ENCODE data around the gene VAV2.
A peak's percentile ranks its signal among the peaks of the same experiment; 100 is the strongest.

The VAV2 gene

DNA sequence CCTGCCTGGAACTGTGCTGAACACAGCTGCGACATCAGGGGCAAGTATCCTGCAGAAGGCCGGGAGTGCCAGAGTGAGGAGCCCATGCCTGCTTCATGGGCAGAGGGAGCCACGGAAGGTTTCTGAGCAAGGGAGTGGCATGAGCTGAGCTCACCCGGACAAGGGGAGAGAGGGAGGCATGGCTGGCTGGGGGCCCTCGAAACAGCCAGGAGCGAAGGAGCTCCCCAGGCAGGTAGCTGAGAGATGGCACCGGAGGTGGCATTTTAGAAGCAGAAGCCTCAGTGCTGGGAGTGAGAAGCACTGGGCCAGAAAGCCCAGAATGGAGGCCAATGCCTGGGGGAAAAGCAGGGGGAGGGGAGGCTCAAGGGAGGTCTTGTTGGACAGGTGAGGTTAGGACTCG, 197.1 kb downstream of the VAV2 start:
- no peak for DNase-seq (ENCODE audit: low read depth)

DNA sequence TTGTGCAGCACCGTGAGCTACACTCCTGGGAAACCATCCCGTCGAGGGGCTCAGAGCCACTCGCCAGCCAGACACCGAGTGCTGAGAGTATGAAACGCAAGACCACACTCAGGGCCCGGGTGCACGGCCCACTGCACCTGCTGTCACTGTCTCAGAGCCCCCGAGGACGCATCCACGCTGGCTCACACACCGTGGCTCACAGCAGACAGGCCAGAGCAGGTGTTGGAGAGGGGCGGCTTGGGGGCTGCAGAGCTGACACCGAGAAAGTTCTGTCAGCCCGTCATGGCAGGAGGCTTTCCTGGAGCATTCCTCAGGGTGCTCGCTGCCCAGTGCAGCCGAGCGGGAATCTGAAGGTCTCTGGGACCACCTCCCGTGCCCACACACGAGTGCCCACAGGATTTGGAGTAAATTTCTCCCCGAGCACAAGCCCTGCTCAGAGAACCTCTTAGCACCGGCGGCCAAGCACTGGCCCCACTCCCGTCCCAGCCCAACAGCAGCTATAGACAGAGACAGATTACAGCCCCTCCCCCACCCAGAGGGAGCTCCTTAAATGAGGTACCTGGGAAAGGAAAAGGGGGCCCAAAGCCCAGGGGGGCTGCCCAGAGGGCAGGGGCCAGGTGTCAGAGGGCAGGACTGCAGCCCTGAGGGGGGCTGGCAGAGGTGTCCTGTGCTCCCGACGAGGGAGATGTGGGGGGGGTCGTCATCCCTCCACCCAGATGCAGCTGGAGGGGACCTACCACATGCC, 197.9 kb downstream of the VAV2 start:
- DNase-seq (ENCODE audit: low read depth) = no peak

DNA sequence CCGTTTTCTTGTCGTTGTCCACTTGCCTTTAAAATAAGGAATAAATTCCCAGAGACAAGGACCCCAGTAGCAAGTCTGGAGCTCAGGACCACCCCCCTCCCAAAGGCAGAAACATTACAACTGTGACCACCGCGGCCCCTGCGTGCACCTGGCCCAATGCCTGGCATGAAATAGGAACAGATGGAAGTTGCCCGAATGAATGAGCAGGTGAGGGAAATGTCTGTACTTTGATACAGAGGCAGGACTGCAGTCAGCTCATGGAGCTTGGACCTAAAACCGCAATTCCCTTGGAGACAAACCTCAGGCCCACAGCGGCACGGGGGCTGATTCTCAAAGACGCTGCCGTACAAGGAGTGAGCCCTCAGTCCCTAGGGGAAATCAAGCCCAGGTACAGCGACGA, 198.7 kb downstream of the VAV2 start:
- DNase-seq (ENCODE audit: low read depth) = no peak

DNA sequence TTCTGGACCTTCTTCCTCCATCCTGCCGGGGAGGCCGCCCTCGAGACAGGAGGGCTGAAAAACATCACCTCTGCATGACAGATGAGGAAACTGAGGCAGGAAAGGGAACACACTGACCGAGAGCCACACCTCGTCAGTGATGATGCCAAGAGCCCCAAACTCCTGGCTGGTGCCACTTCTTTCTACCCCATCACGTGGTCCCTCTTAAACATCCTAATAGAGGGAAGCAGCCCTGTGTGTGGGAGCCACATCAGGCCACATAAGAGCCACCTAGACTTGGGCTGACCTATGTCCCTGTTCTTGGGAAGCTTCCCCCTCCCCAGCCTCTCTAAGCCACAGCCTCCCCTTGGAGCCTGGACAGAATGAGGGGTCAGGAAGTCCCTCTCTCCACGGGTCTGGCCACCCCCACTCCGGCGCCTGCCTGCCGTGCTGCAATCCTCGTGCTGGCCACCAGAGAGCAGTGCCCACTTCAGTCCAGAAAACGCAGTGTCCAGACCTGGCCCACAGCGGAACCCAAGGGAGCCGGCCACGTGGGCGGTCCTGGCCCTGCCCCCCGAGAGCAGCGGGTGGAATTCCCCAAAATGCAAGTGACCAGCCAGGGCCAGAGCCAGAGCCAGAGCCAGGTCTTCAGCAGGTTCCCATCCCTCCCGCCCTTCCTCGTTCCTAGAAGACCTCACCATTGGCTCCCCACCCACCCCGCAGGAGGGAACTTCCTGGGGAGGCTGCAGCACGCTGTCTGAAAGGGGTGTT, 199.2 kb downstream of the VAV2 start:
- peak; percentile 11 for DNase-seq (ENCODE audit: low read depth)

DNA sequence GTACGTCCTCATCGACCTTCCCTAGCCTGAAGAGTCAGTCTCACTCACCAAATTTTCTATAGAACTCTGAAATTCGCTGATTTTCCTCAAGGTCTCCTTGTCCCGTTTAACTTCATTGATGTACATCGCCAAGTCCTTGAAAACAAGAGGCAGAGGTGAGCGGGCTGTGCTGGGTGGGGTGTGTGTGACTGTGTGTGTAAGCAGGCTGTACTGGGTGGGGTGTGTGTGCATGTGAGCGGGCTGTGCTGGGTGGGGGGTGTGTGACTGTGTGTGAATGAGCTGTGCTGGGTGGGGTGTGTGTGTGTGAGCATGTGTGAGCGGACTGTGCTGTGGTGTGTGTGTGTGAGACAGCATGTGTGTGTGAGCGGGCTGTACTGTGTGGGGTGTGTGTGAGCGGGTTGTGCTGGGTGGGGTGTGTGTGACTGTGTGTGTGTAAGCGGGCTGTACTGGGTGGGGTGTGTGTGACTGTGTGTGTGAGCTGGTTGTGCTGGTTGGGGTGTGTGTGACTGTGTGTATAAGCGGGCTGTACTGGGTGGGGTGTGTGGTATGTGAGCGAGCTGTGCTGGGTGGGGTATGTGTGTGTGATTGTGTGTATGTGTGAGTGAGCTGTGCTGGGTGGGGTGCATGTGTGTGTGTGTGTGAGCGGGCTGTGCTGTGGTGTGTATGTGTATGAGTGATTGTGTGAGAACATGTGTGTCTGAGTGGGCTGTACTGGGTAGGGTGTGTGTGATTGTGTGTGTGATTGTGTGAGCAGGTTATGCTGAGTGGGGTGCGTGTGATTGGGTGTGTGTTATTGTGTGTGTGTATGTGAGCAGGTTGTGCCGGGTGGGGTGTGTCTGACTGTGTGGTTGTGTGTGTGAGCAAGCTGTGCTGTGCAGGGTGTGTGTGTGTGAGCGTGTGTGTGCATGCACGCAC, 200.1 kb downstream of the VAV2 start:
- DNase-seq (ENCODE audit: low read depth) = no peak

DNA sequence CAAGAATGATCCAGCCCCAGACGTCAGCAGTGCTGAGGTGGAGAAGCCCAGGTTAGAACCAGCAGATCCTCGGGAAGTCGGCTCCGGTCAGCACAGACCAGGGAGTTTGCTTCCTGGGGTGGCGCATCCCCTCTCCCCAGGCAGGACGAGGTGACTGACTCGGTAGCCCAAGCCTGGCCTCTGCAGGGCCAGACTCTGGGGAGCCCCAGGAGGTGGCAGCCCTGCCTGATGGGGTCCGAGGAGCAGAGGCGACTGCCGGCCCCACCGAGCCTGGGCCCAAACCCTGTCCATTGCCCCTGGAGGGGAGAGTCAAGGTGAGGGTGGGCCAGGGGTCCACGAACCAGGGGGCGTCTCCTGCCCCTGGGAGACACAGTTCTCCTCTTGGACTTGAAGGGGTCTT, 201.1 kb downstream of the VAV2 start:
- DNase-seq (ENCODE audit: low read depth) = no peak

DNA sequence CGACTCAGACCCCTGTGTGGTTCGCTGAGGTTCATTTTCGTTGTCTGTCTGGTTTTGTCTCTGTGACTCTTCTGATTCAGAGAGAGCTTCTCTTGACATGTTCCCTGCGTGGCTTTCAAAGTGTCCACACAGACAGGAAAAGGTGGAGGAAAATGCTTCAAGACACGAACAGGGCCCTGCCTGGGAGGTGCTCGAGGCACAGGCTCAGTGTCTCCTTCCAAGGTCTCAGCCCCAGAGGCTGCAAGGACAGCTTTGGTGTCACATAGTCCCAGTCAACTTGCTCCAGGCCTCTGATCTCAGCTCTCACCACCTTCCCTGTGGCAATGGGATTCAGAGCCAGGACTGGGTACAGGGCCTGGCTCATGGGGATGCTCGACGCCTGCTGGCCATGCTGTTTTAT, 202.3 kb downstream of the VAV2 start:
- DNase-seq (ENCODE audit: low read depth) = no peak

DNA sequence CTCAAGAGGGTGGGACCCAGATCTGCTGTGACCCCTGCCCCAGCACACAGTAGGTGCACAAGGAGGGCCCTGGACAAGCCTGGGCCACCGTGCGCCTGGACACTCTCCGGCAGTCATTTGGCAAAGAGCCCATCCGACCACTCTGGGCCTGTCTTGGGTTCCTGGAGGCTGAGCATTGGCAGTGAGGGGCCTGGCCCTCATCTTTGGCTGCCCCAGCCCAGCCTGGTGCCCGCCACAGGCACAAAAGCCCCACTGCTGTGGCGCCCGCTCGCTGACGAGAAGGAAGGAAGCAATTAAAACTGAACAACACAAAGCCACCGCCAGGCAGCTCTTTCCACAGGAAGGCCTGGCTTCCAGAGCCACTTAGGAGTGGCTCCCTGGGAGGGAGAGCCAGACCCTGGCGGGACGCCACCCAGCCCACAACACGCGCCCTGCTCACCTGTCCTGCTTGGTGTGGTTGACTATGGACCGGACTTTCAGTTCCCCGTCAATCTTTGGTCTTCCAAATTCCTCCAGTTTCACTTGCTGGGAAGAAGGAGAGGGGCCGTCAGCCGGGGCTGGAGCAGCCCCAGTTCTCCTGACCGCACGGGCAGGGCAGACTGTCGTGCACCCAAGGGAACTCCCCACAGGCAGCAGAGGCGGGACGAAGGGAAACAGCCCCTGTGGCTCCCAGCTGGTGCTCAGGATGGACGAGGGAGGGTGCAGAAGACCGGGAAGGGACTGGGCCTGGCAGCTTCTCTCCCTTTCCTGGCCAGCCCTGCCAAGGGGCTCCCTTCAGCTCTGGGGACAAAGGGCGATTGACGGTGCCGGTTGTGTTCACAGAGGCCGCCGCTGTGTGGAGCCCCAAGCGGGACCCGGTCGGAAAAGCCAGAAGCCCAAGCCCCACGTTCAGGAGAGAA, 203.1 kb downstream of the VAV2 start:
- no peak for DNase-seq (ENCODE audit: low read depth)

DNA sequence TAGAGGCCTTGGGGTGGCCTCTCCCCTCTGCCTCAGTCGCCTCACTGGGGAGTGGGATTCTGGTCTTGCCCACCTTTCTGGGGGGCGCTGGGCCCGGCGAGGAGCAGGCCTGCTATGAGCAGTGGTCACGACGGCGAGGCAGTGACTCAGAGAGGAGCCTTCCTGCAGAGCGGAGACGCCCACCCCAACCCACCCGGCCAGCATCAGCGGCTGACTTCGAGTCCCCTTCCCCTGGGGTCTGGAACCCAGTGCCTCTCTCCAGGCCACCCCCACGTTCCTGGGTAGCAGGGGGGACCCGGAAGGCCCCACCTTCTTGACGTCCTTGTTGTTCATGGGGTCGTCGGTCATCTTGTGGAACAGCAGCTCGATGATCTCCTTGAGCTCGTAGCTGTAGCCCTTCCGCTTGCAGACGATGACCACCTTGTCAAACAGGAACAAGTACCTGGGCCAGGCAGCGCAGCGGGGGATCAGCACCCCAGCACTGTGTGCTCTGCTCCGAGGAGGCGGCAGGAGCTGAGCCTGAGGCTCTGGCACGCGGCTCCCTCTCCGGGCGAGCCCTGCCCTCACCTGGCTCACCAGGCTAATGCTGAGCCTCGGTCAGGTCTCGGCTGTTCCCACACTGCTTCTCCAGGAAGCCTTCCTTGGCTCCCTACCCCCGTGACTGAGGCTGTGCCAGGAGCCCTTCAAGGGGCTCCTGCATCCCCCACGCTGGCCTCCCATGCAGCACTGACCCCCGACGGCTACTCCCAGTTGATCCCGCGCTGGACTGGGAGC, 203.9 kb downstream of the VAV2 start:
- no peak for DNase-seq (ENCODE audit: low read depth)

DNA sequence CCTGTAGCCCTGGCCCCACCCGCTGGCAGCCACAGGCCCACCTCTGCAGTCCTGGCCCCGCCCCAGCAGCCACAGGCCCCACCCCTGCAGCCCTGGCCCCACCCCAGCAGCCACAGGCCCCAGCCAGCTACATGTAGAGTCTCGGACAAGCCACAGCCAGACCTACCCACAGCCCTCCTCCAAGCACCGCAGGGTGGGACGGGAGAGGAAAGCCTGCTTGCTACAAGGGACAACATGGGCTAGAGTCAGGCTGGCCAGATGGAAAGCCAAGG, 204.4 kb downstream of the VAV2 start:
- DNase-seq (ENCODE audit: low read depth) = no peak

DNA sequence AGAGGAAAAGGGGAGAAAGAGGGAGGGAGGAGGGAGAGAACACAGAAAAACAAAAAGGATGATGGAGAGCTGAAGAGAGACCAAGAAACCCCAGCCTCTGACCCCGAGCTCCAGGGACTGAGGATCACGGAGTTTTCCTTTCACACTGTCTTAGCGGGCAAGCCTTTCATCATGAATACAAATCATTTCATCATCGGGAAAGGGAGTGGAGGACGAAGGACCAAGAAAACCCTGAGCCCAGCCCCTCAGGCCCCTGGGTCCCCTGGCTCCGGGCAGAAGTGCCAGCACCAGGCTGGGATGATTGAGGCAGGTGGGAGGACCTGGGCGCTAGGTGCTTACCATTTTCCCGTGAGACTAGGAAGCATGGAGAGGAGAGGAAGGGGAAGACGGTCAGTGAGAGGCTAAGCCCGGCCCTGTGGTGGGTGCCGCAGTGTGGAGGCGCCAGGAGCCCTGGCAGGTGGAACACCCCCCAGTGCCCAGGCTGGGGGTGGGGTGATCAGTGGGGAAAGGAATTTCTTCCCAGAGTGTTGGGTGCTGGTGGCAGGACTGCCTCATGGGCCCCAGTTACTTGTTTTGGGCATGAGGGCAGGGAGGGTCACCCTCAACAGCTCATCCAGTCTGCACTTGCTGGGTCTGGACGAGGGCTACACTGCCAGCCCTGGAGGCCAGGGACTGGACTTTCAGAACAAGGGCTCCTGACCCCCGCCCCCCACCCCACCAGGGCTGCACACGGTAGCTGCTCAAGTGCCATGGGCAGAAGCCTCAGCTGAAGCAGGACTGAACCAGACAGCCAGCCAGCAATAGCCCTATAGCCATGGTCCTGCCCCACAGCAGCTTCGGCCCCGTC, 205.0 kb downstream of the VAV2 start:
- DNase-seq (ENCODE audit: low read depth) = no peak

DNA sequence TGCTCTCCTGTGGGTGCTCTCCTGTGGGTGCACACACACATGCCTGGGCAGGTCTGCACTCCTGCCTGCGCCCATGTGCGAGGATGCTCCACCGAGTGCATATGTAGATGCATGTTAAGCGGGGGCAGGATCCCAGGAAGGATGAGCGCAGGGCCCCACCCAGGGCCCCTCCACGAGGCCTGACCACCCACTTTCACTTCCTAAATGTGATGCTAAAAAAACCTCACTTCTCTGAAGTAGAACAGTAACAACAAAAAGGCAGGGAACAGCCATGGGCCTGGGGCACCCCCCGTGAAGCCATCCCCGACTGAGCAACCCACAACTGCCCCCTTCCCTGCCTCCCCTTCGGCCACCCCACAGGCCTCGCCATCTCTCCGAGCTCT, 205.8 kb downstream of the VAV2 start:
- no peak for DNase-seq (ENCODE audit: low read depth)

DNA sequence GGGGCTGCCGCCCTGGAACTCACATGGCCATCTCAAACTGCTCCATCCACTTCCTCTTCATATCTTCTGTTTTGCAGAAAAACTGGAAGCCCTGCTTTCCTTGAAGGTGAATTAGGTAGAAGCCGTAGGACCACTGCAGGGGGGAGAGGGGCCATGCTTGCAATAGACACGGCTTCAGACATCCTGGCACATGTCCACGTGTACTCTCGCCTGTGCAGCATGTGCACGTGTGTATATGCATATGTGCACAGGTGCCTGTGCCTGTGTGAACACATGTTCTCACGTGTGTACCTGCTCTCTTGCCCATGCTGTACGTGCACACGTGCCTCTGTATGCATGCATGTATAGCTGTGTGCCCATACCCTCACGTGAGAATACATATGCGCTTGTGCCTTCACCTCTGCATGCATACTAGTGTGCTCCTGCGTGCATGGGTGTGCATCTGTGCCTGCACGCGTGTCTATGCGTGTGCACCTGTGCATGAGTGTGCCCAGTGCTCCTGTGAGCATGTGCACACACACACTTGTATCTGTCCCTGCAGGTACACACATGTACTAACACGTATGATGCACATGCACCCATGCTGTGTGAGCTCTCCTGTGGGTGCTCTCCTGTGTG, 206.3 kb downstream of the VAV2 start:
- DNase-seq (ENCODE audit: low read depth) = no peak

DNA sequence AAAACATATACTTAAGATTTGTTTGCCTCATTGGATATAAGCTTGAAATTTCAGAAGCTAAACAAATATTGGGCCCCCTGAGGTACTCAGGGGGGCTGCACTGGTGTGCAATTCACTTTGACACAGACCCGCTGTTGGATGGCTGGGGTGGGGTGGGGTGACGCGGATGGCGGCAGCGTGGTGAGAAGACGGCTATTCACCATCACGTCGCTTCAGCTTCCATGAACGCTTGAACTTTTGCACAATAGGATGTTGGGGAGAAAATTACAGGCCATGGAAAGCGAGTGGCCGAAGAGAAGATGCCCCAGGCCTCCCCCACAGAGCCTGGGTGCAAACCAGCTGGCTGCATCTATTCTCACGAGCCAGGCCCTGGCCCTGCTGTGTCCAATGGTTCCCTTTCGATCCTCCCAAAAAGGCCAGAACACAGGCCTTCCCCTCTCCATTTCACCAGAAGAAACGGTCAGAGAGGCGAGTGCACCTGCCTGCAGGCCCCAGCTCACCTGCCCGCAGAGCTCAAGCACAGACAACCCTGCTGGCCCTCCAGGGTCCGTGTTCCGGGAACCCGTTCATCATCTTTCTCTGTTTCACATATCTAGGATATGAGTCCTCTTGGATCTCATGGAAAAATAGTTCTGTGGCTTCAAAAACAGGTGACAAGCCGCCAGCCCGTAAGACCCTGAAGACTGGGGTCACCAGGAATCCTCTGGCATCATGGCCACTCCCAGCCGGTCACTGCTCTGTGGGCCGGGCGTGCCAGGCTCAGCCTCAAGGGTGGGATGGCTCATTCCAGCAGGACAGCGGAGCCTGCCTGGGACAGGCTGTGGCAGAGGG, 207.2 kb downstream of the VAV2 start:
- no peak for DNase-seq (ENCODE audit: low read depth)

DNA sequence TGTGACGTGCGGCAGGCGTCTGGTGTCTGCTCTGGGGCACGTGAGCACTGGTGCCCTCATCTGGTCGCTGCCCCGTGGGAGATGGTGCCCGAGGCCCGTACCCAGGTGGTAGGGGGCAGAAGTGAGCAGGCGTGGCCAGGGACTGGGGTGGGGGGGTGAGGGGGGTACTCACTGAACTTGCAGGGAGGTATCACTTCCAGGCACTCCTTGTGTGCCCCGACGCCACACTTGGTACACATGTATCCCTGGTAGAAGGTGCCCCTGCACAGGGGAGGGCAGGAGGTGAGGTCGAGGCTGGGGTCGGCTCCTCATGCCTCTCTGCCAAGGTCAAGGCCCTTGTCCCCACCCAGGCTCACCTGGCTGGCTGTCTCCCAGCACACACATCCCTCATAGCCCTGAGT, 208.8 kb downstream of the VAV2 start:
- no peak for DNase-seq (ENCODE audit: low read depth)

DNA sequence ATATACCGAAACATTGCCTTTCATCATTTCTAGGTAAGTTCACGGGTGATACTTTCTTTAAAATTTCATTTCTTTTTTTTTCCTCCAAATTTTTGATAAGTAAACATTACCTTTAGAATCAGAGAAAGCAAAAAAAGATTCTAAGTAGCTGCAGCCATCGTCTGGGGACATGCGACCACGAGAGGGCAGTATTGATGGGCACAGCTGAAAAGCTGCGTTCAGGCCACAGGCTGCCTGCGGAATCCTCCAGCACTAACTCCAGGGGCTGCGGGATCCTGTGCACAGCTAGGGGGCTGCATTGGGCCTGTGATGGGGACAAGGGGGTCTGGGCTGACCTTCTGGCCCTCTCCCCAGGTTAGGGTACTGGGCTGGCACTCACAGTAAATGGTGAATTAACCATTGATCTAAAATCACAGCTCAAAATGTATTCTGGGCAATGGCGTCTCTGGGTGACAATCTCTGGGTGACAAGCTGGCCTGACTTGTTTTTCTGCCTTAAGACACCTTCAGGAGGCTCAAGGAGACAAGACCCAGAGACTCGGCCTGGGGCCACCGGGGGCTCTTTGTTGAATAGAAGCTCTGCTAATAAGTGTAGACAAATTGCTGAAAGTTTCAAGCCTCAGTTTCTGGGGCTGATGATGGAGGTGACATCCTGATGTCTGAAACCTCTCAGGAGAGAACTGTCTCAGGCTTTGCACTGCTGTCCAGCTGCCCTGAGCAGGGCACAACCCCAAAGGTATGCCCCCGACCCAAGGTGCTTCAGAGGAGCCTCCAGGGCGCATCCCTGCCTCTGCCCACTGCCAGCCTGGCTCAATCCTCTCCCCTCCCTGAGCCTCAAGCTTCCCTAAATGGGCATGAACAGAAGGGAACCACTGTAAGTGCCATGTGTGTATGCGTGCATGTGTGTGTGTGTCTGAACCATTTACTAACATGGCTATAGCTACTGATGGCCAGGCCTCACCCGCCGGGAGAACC, 209.7 kb downstream of the VAV2 start:
- DNase-seq (ENCODE audit: low read depth) = no peak

DNA sequence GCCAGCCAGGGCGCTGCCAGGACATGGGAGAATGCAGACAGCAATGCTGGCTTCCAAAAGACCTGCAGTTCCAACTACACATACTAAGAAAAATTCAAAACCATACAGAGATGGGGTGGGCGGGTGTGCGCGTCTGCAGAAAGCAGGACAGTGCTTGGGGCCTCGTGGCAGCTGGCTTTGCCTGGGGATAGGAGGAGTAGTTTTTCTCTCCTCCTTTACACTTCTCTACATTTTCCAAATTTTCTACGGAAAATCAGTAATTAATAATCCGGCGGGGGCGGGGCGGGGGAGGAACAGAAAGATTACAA, 210.3 kb downstream of the VAV2 start:
- no peak for DNase-seq (ENCODE audit: low read depth)

Data from GM04503 (cell line).